ENCODE measurements around the gene NRXN3.

DNA sequence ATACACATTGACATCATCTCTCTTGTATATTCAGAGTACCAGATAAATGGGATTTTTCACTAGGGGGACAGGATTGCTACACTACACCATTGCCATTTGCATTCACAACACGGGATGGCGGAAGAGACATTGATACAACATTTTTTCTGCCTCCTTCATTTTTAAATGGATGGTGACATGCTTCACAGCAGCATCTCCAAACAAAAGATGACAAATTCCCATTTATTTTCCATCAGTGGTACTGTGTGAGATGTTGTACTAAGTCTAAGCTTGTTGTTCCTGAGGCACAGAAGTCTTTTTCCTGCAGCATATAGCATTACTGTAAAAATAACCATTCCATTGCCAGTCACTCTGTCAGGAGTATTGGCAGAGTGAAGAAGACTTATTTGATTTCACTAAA is 912.7 kb downstream of the NRXN3 start:
- TF ChIP-seq, protein P1, sequence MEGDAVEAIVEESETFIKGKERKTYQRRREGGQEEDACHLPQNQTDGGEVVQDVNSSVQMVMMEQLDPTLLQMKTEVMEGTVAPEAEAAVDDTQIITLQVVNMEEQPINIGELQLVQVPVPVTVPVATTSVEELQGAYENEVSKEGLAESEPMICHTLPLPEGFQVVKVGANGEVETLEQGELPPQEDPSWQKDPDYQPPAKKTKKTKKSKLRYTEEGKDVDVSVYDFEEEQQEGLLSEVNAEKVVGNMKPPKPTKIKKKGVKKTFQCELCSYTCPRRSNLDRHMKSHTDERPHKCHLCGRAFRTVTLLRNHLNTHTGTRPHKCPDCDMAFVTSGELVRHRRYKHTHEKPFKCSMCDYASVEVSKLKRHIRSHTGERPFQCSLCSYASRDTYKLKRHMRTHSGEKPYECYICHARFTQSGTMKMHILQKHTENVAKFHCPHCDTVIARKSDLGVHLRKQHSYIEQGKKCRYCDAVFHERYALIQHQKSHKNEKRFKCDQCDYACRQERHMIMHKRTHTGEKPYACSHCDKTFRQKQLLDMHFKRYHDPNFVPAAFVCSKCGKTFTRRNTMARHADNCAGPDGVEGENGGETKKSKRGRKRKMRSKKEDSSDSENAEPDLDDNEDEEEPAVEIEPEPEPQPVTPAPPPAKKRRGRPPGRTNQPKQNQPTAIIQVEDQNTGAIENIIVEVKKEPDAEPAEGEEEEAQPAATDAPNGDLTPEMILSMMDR (IDR thresholded peaks at IDR 0.05) = no peak
- TF ChIP-seq EZH2 (IDR thresholded peaks at IDR 0.05; ENCODE audit: borderline replicate concordance, insufficient read depth, low read depth, low read length, poor library complexity, severe bottlenecking) = no peak
